ENCODE data around the gene NRG2. TPM values are rescaled to one million over a fixed set of nuclear protein-coding genes. Genes with fewer than 3 reads are reported as not detected.

NRG2 gene
- polyA plus RNA-seq, 2 of the 4 experiments (the other 2 are of a cell fraction), result 1.0 to 1.1 TPM

GRCh38 chr5:139919308-139919707 lies 123.8 kb downstream of the NRG2 start (continued):
- TF ChIP-seq USF2 (IDR thresholded peaks at IDR 0.05), result no peak
- no peak for TF ChIP-seq MAFK (IDR thresholded peaks at IDR 0.05; ENCODE audit: partially characterized antibody)
- no peak for TF ChIP-seq SMC3 (IDR thresholded peaks at IDR 0.05)
- TF ChIP-seq PHF8 (IDR thresholded peaks at IDR 0.05; ENCODE audit: borderline replicate concordance, low read depth), result no peak

- Histone ChIP-seq H3K4me2 (no peak overlapping the region), H3K4me3 (no peak overlapping the region), H3K9me3 (no peaks in the 10 kb centered on the region), H3K4me1 (no peaks in the 10 kb centered on the region), H3K27ac (no peak overlapping the region)
- ChIA-PET CTCF (interaction anchor here (2.1 kb wide), 1 partner anchor 53 kb away, joined by 10 read pairs; no protein-coding TSS in a partner anchor), POLR2A (no interaction called here)
- ATAC-seq (no peak), FAIRE-seq (no peak), DNase-seq (ENCODE audit: low read depth in 1 of 2, low spot score in 1 of 2) (no peak)
- 35% methylated on average over 3 of the region's 3 CpGs for WGBS (ENCODE audit: missing lambda C conversion rate)
- TF ChIP-seq FOSB (CRISPR knock-in tag; IDR thresholded peaks at IDR 0.05) (no peak), FOSL2 (IDR thresholded peaks at IDR 0.05) (no peak), FOSL2 (CRISPR knock-in tag; IDR thresholded peaks at IDR 0.05) (no peak), RCOR1 (IDR thresholded peaks at IDR 0.05; ENCODE audit: low read depth, low read length) (no peak)
These were observed 127.3 kb downstream of the NRG2 start for GRCh38 chr5:139915834-139916233.

GRCh38 chr5:139915266-139915665 lies 127.8 kb downstream of the NRG2 start:
- CTCF ChIA-PET, result interaction anchor here (1.3 to 2.1 kb wide), 6 partner anchors 13 to 231 kb away, joined by 3 to 10 read pairs (median 4); no protein-coding TSS in a partner anchor
- no peak for FAIRE-seq
- TF ChIP-seq CHD4 (IDR thresholded peaks at IDR 0.05; ENCODE audit: borderline replicate concordance) (no peak), ZSCAN20 (CRISPR knock-in tag; IDR thresholded peaks at IDR 0.05) (no peak), NPAS2 (CRISPR knock-in tag; IDR thresholded peaks at IDR 0.05; ENCODE audit: borderline replicate concordance) (no peak), RARB (CRISPR knock-in tag; IDR thresholded peaks at IDR 0.05) (no peak), TFCP2L1 (CRISPR knock-in tag; IDR thresholded peaks at IDR 0.05) (no peak), POLR2A (IDR thresholded peaks at IDR 0.05; ENCODE audit: low read length) (no peak), CBX8 (IDR thresholded peaks at IDR 0.05) (no peak), MAX (IDR thresholded peaks at IDR 0.05) (no peak), HOXB5 (CRISPR knock-in tag; IDR thresholded peaks at IDR 0.05) (no peak), HOXB13 (CRISPR knock-in tag; IDR thresholded peaks at IDR 0.05; ENCODE audit: low read depth) (no peak), CBX2 (IDR thresholded peaks at IDR 0.05; ENCODE audit: borderline replicate concordance, low read depth) (no peak), HDAC2 (IDR thresholded peaks at IDR 0.05) (no peak), EHMT2 (IDR thresholded peaks at IDR 0.05; ENCODE audit: low read depth) (no peak)
- TF ChIP-seq, protein P1, sequence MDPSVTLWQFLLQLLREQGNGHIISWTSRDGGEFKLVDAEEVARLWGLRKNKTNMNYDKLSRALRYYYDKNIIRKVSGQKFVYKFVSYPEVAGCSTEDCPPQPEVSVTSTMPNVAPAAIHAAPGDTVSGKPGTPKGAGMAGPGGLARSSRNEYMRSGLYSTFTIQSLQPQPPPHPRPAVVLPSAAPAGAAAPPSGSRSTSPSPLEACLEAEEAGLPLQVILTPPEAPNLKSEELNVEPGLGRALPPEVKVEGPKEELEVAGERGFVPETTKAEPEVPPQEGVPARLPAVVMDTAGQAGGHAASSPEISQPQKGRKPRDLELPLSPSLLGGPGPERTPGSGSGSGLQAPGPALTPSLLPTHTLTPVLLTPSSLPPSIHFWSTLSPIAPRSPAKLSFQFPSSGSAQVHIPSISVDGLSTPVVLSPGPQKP (IDR thresholded peaks at IDR 0.05; ENCODE audit: low read depth, low read length), result no peak
- TF ChIP-seq, protein P2, sequence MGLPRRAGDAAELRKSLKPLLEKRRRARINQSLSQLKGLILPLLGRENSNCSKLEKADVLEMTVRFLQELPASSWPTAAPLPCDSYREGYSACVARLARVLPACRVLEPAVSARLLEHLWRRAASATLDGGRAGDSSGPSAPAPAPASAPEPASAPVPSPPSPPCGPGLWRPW (IDR thresholded peaks at IDR 0.05), result no peak
- Histone ChIP-seq H3K4me1 (no peaks in the 10 kb centered on the region), H3K9me3 (no peaks in the 10 kb centered on the region), H3K27ac (no peak overlapping the region), H3K4me3 (no peak overlapping the region), H3K4me2 (no peak overlapping the region)
- ATAC-seq, result no peak
- WGBS (ENCODE audit: missing lambda C conversion rate), result 30% methylated on average over 3 of the region's 3 CpGs
- DNase-seq (ENCODE audit: low read depth in 1 of 2, low spot score in 1 of 2), result no peak
- POLR2A ChIA-PET, result no interaction called here

Data from A549 (cell line).